ENCODE results near the gene KRT27.

DNA sequence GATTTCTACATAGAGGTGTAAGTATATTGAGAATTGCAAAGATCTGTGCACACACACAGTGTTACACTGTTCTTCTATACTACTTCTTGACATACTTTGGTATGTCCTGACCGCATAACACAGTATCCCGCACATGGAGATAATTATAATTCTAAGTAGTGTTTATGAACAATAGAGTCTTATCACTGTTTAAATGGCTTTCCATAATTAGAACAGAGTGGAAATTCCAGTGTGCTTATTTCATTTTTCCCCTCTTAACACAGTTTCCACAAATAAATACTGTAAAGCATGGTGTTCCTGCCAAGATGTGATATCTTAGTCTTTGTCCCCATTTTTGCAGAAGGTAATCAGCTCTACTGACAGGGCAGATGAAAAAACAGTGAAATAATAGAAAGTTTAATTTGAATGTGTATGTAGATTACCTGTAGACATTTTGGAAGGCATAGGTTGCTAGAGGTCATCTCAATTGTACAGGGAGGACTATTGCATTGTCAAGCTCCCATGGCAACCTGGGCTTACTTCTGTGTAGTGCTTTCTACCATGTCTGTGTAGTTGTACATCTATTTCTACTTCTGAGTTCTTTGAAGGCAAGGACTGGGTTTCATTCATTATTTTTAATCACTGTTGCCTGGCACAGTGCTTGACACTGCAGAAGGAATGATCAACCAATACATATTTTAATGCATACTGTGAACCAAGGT is 27.5 kb upstream of the KRT27 start:
- TF ChIP-seq, protein P1, sequence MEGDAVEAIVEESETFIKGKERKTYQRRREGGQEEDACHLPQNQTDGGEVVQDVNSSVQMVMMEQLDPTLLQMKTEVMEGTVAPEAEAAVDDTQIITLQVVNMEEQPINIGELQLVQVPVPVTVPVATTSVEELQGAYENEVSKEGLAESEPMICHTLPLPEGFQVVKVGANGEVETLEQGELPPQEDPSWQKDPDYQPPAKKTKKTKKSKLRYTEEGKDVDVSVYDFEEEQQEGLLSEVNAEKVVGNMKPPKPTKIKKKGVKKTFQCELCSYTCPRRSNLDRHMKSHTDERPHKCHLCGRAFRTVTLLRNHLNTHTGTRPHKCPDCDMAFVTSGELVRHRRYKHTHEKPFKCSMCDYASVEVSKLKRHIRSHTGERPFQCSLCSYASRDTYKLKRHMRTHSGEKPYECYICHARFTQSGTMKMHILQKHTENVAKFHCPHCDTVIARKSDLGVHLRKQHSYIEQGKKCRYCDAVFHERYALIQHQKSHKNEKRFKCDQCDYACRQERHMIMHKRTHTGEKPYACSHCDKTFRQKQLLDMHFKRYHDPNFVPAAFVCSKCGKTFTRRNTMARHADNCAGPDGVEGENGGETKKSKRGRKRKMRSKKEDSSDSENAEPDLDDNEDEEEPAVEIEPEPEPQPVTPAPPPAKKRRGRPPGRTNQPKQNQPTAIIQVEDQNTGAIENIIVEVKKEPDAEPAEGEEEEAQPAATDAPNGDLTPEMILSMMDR (conservative IDR thresholded peaks at IDR 0.05 in 1 of 2, IDR thresholded peaks at IDR 0.05 in 1 of 2; ENCODE audit: extremely low read depth in 1 of 2, insufficient read depth in 1 of 2, low read depth in 1 of 2, low read length in 2 of 2) = no peak
- TF ChIP-seq EZH2 (IDR thresholded peaks at IDR 0.05; ENCODE audit: borderline replicate concordance, low read length) = no peak
